Endodermal cell (in vitro differentiated cells): Measurements from ENCODE around the gene DAPK1. TPM values are rescaled to one million over a fixed set of nuclear protein-coding genes. Genes with fewer than 3 reads are reported as not detected.

Experiments used
- DNase-seq: peaks from one replicate; pipeline ENCODE4 v3.0.0-alpha.2; 2017
- H3K27ac ChIP-seq: 2 replicates; pipeline ENCODE4 v1.5.1; 2013; ENCODE audit warnings: mild to moderate bottlenecking, low read depth, low read length, moderate library complexity
- H3K27me3 ChIP-seq: 2 replicates; pipeline ENCODE4 v1.6.1; 2013; ENCODE audit warnings: mild to moderate bottlenecking, low read length, moderate library complexity; ENCODE audit not compliant: insufficient read depth, control insufficient read depth, poor library complexity, severe bottlenecking
- H3K36me3 ChIP-seq: 2 replicates; pipeline ENCODE4 v1.7.0; 2013; ENCODE audit warnings: mild to moderate bottlenecking, low read length, moderate library complexity; ENCODE audit not compliant: control insufficient read depth, insufficient read depth
- H3K4me1 ChIP-seq: one replicate; pipeline ENCODE4 v1.7.0; 2013; ENCODE audit warnings: low read length; ENCODE audit not compliant: control insufficient read depth, insufficient read depth
- H3K4me3 ChIP-seq: 2 replicates; pipeline ENCODE4 v1.5.1; 2013; ENCODE audit warnings: mild to moderate bottlenecking, low read length, moderate library complexity
- H3K9ac ChIP-seq: 2 replicates; pipeline ENCODE4 v1.6.1; 2013; ENCODE audit warnings: mild to moderate bottlenecking, low read length, moderate library complexity; ENCODE audit not compliant: poor library complexity, severe bottlenecking; ENCODE audit errors: extremely low read depth
- H3K9me3 ChIP-seq: 2 replicates; pipeline ENCODE4 v1.6.1; 2013; ENCODE audit warnings: mild to moderate bottlenecking, low read length, moderate library complexity; ENCODE audit not compliant: control insufficient read depth
- H3K27ac Mint-ChIP-seq: 2 replicates; pipeline ENCODE4 v1.8.0; 2020; ENCODE audit warnings: mixed read lengths
- H3K27me3 Mint-ChIP-seq: 2 replicates; pipeline ENCODE4 v1.8.0; 2021; ENCODE audit warnings: mild to moderate bottlenecking, mixed read lengths; ENCODE audit not compliant: insufficient read depth
- H3K36me3 Mint-ChIP-seq: 2 replicates; pipeline ENCODE4 v1.8.0; 2020; ENCODE audit warnings: low read depth, mixed read lengths
- H3K4me1 Mint-ChIP-seq: 2 replicates; pipeline ENCODE4 v1.8.0; 2020; ENCODE audit warnings: mixed read lengths
- H3K4me3 Mint-ChIP-seq: 2 replicates; pipeline ENCODE4 v1.8.0; 2020; ENCODE audit warnings: mild to moderate bottlenecking, moderate library complexity, mixed read lengths
- H3K9me3 Mint-ChIP-seq: 2 replicates; pipeline ENCODE4 v1.8.0; 2020; ENCODE audit warnings: mild to moderate bottlenecking, mixed read lengths
- WGBS, 2 experiments: methylation state at CpG; one replicate each; pipeline versions ENCODE4 v1.1.5 to v1.1.7; 2013; ENCODE audit warnings: missing lambda C conversion rate in 2 of 2, mixed read lengths in 1 of 2; ENCODE audit not compliant: insufficient coverage in 1 of 2, insufficient read length in 1 of 2; 5-methylcytosine and 5-hydroxymethylcytosine counted together
- total RNA-seq, 2 donors: library from RNA; stranded (reverse); fragmentation: NEBNext Ultra II Directional in 1 of 2; extraction: Animal tissue kit (Norgen Biotek cat#: 25700) in 1 of 2; gene quantifications; 2 replicates in 1 of 2; 3 replicates in 1 of 2; pipeline ENCODE4 v1.2.1, GENCODE V29; 2021
- TF ChIP-seq, protein P1 (sequence below): fragments of 200-600 bp; sonication (generic); conservative IDR thresholded peaks from 2 replicates; pipeline ENCODE4 v1.5.0; 2021; ENCODE audit warnings: antibody characterized with exemption, mild to moderate bottlenecking

DAPK1 gene
- total RNA-seq, 2 donors from 2014 or later = 117 to 139 TPM

DNA sequence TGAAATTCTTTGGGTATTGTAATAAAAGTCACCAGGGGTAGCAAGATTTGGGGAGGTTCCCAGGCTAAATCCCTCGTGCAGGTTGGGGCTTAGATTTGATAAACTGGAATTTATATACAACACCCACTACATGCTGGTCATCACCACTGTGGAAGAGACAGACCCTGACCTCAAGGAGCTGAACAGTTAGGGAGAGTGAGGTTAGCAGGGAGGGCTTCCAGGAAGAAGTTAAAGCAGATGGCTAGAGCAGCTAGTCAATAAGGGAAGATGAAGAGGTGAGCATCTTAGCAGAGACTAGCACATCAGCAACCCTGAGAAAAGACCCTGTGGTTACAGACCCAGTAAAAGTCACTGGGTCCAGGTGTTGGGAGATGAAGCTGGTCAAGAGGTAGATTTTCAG, 234.7 kb downstream of the DAPK1 start:
- Histone ChIP-seq H3K27me3 (no peaks in the 10 kb centered on the region), H3K27ac (no peak overlapping the region), H3K4me3 (no peak overlapping the region), H3K4me1 (no peaks in the 10 kb centered on the region), H3K9ac (no peak overlapping the region), H3K9me3 (no peaks in the 10 kb centered on the region), H3K36me3 (peaks cover 29% of the 10 kb centered on the region)
- no CpG with 5 or more reads among the region's 1 CpG for WGBS, 2 experiments
- TF ChIP-seq, protein P1, sequence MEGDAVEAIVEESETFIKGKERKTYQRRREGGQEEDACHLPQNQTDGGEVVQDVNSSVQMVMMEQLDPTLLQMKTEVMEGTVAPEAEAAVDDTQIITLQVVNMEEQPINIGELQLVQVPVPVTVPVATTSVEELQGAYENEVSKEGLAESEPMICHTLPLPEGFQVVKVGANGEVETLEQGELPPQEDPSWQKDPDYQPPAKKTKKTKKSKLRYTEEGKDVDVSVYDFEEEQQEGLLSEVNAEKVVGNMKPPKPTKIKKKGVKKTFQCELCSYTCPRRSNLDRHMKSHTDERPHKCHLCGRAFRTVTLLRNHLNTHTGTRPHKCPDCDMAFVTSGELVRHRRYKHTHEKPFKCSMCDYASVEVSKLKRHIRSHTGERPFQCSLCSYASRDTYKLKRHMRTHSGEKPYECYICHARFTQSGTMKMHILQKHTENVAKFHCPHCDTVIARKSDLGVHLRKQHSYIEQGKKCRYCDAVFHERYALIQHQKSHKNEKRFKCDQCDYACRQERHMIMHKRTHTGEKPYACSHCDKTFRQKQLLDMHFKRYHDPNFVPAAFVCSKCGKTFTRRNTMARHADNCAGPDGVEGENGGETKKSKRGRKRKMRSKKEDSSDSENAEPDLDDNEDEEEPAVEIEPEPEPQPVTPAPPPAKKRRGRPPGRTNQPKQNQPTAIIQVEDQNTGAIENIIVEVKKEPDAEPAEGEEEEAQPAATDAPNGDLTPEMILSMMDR = no peak
- Mint-ChIP-seq H3K36me3 (peaks cover 30% of the 10 kb centered on the region), H3K4me1 (no peaks in the 10 kb centered on the region), H3K4me3 (no peak overlapping the region), H3K27ac (no peak overlapping the region), H3K9me3 (no peaks in the 10 kb centered on the region), H3K27me3 (peaks cover 3% of the 10 kb centered on the region)
- no peak for DNase-seq

DNA sequence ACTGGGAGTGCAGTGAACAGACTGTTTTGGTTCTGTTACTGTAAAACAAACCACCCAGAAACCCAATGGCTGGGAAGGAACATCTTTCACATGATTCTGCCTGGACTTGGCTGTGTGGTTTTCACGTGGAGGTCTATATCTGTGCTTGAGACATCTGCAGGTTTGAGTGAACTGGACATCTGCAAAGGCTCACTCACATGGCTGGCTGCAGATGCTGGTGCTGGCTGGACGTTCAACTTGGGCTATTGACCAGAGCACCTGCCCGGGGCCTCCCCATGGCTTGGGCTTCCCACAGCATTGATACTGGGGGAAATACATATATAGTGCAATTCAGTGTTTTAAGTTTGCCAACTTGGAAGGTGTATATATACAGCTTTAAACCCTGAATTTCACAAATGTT, 235.1 kb downstream of the DAPK1 start:
- H3K4me1 Mint-ChIP-seq = no peaks in the 10 kb centered on the region
- no peak overlapping the region for H3K4me3 Mint-ChIP-seq
- peaks cover 3% of the 10 kb centered on the region for H3K9me3 Mint-ChIP-seq
- no peaks in the 10 kb centered on the region for H3K27me3 ChIP-seq
- 80 to 89% methylated on average over 1 to 3 of the region's 3 CpGs for WGBS, 2 experiments
- H3K27ac Mint-ChIP-seq = no peak overlapping the region
- H3K4me1 ChIP-seq = no peaks in the 10 kb centered on the region
- peaks cover 27% of the 10 kb centered on the region for H3K36me3 ChIP-seq
- DNase-seq = no peak
- TF ChIP-seq, protein P1 = no peak
- H3K4me3 ChIP-seq = no peak overlapping the region
- peaks cover 29% of the 10 kb centered on the region for H3K36me3 Mint-ChIP-seq
- no peak overlapping the region for H3K9ac ChIP-seq
- H3K27me3 Mint-ChIP-seq = peaks cover 3% of the 10 kb centered on the region
- no peak overlapping the region for H3K27ac ChIP-seq
- no peaks in the 10 kb centered on the region for H3K9me3 ChIP-seq

DNA sequence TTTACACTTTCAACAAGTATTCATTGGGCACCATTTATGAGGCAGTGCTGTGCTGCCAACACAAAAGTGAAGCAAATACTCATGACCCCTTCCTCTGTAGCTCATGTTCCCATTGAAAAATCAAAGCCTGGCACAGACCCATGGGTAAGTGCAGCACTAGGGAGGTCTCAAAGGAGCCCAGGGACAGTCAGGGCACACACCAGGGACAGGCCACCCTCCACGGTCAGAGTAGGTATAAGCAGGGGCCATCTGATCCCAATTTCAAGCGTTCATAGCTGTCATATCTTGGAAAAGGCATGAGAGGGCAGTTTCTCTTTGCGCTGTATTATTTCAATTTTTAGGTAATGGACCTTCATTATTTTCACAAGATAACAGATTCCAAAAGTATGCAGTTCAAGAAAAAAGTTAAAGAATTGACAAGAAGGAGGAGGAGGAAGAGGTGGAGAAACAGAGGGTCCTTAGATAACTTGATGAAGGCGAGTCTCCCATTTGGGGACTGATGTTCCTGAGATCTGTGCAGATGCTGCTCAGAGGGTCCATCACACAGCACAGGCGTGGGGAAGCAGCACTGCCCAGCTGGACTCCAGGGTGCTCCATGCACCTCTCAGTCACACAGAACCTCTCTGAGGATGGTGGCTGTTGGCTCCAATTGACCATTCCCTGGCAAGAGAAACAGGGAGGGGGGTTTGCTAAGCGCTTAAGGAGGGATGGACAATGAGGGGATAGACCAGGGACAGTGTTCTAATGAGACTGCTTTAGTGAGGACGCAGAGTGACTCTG, 235.8 kb downstream of the DAPK1 start:
- H3K9ac ChIP-seq = no peak overlapping the region
- H3K27me3 Mint-ChIP-seq = peaks cover 3% of the 10 kb centered on the region
- peaks cover 20% of the 10 kb centered on the region for H3K36me3 ChIP-seq
- TF ChIP-seq, protein P1 = no peak
- no peaks in the 10 kb centered on the region for H3K4me1 Mint-ChIP-seq
- H3K4me3 Mint-ChIP-seq = no peak overlapping the region
- H3K27ac ChIP-seq = no peak overlapping the region
- peaks cover 22% of the 10 kb centered on the region for H3K36me3 Mint-ChIP-seq
- 90 to 91% methylated on average over 6 to 7 of the region's 7 CpGs for WGBS, 2 experiments
- H3K4me1 ChIP-seq = no peaks in the 10 kb centered on the region
- no peaks in the 10 kb centered on the region for H3K9me3 ChIP-seq
- no peak overlapping the region for H3K4me3 ChIP-seq
- DNase-seq = no peak
- no peak overlapping the region for H3K27ac Mint-ChIP-seq
- H3K27me3 ChIP-seq = no peaks in the 10 kb centered on the region
- peaks cover 9% of the 10 kb centered on the region for H3K9me3 Mint-ChIP-seq
